Thoracic aorta (tissue), 2 donors: Measurements from ENCODE around the gene FAM151A. TPM values are rescaled to one million over a fixed set of nuclear protein-coding genes. Genes with fewer than 3 reads are reported as not detected.

Source experiments
- ATAC-seq: fragments of 150-250 bp; one replicate; pipeline ENCODE4 v1.8.0; 2017; ENCODE audit warnings: low read depth; ENCODE audit not compliant: insufficient number of reproducible peaks, low FRiP score
- DNase-seq: peaks from one replicate; pipeline ENCODE4 v3.0.0-alpha.2; 2020; ENCODE audit warnings: low spot score
- H3K27ac ChIP-seq, 2 donors: fragments of 200-600 bp; sonication (generic); 1 replicate in 1 of 2; 2 replicates in 1 of 2; pipeline ENCODE4 v1.5.1; 2016; ENCODE audit warnings: mild to moderate bottlenecking in 2 of 2, moderate library complexity in 2 of 2
- H3K27me3 ChIP-seq: fragments of 200-600 bp; sonication (generic); replicated peaks from 2 replicates; pipeline ENCODE4 v1.6.0; 2016; ENCODE audit warnings: mild to moderate bottlenecking; ENCODE audit not compliant: insufficient read depth
- H3K36me3 ChIP-seq: fragments of 200-600 bp; sonication (generic); one replicate; pipeline ENCODE4 v1.5.1; 2016
- H3K4me1 ChIP-seq, 2 donors: fragments of 200-600 bp; sonication (generic); 1 replicate in 1 of 2; 2 replicates in 1 of 2; pipeline versions ENCODE4 v1.5.1 to v1.6.0; 2016; ENCODE audit warnings: low read depth in 2 of 2, mild to moderate bottlenecking in 1 of 2; ENCODE audit not compliant: control insufficient read depth in 1 of 2
- H3K4me3 ChIP-seq: fragments of 200-600 bp; sonication (generic); 2 replicates; pipeline ENCODE4 v1.5.1; 2016; ENCODE audit warnings: mild to moderate bottlenecking
- H3K9me3 ChIP-seq: fragments of 200-600 bp; sonication (generic); 2 replicates; pipeline ENCODE4 v1.5.1; 2016
- total RNA-seq, 2 donors: library from RNA; depleted of rRNA; stranded (reverse); fragments of >200 nt; gene quantifications; one replicate each; pipeline versions ENCODE4 v1.1.0 to v1.2.3, GENCODE V29; 2016
- TF ChIP-seq, protein P1 (sequence below): fragments of 200-600 bp; sonication (generic); IDR thresholded peaks from one replicate; pipeline ENCODE4 v1.5.1; 2019; ENCODE audit warnings: antibody characterized with exemption

FAM151A gene
- total RNA-seq, 2 donors from 2014 or later = not detected

DNA sequence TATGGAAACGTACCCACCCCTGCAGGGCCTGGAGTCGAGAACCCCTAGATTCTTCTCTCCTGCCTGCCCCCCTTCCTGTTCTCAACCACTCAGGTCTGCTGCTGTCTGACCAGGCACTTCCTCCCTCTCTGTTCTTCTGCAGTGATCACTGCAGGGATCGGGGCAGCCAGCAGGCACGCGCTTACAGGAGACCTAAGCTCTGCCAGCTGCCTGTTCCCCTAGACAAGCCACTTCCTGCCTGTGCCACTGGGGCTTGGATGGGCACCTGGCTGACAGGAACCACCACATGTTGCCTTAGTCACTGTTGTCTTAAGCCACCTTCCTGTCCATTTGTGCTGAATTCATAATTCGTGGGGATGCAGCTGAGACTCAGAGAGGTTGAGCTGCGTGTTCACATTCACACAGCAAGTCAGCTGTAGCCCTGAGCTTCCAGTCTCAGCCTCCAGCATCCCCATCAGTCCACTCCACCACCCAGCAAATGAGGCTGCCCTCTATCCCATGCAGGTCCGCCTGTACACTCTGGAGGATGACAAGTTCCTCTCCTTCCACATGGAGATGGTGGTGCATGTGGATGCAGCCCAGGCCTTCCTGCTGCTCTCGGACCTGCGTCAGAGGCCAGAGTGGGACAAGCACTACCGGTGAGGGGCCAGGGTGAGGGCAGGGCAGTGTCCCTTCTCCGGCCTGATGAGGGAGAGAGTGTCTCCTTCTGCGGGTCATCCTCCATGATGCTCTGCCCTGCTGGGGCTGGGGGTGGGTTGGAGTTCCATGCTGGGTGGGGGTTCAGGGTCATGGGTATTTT lies 18.6 kb downstream of the FAM151A start:
- Histone ChIP-seq H3K9me3 (no peaks in the 10 kb centered on the region), H3K27ac (no peak overlapping the region), H3K27me3 (no peaks in the 10 kb centered on the region), H3K4me3 (no peak overlapping the region), H3K4me1 (peaks cover 4 to 11% of the 10 kb centered on the region in 2 donors), H3K36me3 (peaks cover 13% of the 10 kb centered on the region)
- DNase-seq = no peak
- TF ChIP-seq, protein P1, sequence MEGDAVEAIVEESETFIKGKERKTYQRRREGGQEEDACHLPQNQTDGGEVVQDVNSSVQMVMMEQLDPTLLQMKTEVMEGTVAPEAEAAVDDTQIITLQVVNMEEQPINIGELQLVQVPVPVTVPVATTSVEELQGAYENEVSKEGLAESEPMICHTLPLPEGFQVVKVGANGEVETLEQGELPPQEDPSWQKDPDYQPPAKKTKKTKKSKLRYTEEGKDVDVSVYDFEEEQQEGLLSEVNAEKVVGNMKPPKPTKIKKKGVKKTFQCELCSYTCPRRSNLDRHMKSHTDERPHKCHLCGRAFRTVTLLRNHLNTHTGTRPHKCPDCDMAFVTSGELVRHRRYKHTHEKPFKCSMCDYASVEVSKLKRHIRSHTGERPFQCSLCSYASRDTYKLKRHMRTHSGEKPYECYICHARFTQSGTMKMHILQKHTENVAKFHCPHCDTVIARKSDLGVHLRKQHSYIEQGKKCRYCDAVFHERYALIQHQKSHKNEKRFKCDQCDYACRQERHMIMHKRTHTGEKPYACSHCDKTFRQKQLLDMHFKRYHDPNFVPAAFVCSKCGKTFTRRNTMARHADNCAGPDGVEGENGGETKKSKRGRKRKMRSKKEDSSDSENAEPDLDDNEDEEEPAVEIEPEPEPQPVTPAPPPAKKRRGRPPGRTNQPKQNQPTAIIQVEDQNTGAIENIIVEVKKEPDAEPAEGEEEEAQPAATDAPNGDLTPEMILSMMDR = no peak
- no peak for ATAC-seq

DNA sequence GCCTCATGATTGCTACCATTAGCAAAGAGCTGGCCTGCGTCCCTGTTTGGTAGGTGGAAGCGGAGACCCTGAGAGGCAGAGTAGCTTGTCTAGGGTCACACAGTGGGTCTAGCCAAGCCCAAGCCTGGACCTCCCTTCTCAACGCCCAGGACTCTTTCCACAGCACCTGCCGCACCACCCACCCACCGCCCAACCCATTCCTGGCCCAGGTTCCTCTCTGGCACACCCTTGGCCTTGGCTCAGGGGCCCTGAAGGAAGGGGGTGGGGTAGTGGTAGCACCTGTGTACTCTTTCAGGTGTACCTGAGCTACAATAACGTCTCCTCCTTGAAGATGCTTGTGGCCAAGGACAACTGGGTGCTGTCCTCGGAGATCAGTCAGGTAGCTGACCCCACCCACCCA lies 19.3 kb downstream of the FAM151A start:
- H3K27ac ChIP-seq = no peak overlapping the region
- peaks cover 16% of the 10 kb centered on the region for H3K36me3 ChIP-seq
- TF ChIP-seq, protein P1 = no peak
- H3K4me3 ChIP-seq = no peak overlapping the region
- peaks cover 1 to 4% of the 10 kb centered on the region in 2 donors for H3K4me1 ChIP-seq
- H3K9me3 ChIP-seq = no peaks in the 10 kb centered on the region
- DNase-seq (no peak), ATAC-seq (no peak)
- no peaks in the 10 kb centered on the region for H3K27me3 ChIP-seq

DNA sequence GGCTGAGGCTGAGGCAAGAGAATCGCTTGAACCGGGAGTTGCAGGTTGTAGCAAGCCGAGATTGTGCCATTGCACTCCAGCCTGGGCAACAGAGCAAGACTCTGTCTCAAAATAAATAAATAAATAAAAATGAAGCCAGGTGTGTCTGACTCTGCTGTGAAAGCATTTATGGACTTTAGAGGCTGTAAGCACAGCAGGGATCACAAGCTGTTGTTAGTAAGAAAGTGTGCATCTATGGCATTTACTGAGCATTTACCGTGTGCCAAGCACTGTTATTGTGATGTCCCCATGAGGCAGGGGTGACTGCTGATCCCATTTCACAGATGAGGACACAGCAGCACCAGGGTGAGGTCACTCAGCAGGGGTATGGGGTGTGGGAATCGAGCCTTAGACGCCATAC lies 20.1 kb downstream of the FAM151A start:
- H3K27me3 ChIP-seq = no peaks in the 10 kb centered on the region
- H3K4me1 ChIP-seq = no peaks in the 10 kb centered on the region
- peaks cover 19% of the 10 kb centered on the region for H3K36me3 ChIP-seq
- DNase-seq (no peak), ATAC-seq (no peak)
- no peak overlapping the region for H3K27ac ChIP-seq
- no peak overlapping the region for H3K4me3 ChIP-seq
- no peaks in the 10 kb centered on the region for H3K9me3 ChIP-seq
- TF ChIP-seq, protein P1 = no peak

DNA sequence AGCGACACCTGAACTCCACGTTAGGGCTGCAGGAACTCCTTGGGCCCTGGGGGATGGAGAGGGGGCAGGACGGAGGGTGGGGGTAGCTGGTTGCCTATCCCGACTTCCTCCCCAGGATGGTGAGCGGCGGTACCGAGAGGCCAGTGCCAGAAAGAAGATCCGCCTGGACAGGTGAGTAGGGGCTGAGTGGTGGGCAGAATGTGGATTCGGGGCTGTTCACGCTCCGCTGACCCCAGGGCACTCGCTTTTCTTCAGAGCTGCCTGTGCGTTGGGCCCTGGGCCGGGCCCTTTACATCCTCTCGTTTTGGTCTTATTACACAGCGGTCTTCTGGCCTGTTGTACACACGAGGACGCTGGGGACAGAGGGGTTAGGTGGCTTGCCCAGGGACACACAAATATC lies 20.8 kb downstream of the FAM151A start:
- Histone ChIP-seq H3K4me3 (no peak overlapping the region), H3K4me1 (no peaks in the 10 kb centered on the region), H3K9me3 (no peaks in the 10 kb centered on the region), H3K27ac (no peak overlapping the region), H3K36me3 (peaks cover 18% of the 10 kb centered on the region), H3K27me3 (no peaks in the 10 kb centered on the region)
- TF ChIP-seq, protein P1 = no peak
- ATAC-seq = no peak
- no peak for DNase-seq

DNA sequence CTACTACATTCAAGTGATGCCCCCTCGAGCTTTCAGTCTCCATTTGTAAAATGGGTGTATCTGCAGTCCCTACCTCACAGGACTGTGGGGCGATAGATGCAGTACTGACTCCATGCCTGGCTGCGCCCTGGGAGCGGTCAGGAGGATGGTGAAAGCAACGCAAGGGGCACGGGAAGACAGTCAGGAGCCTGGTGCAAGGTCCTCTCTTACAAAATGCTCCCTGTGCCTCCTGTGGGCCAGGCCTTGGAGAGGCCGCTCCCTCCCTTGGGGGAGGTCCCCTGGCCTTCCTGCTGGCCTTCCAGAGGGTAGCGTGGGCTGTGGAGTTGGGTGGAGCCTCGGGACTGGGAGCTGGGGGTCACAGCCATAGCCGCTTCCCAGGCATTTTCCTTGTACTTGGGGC lies 21.6 kb downstream of the FAM151A start:
- Histone ChIP-seq H3K4me3 (no peak overlapping the region), H3K27ac (no peak overlapping the region), H3K4me1 (no peaks in the 10 kb centered on the region), H3K36me3 (peaks cover 15% of the 10 kb centered on the region), H3K27me3 (no peaks in the 10 kb centered on the region), H3K9me3 (no peaks in the 10 kb centered on the region)
- TF ChIP-seq, protein P1 = no peak
- ATAC-seq (no peak), DNase-seq (no peak)
